ENCODE results near the gene ASXL1.

ASXL1 gene

GRCh38 chr20:32442630-32443373, 84.7 kb downstream of the ASXL1 start:
- DNase-seq: no peak

- no peak for DNase-seq
Measured at GRCh38 chr20:32443386-32443974, 85.3 kb downstream of the ASXL1 start.

- DNase-seq: no peak
Measured at GRCh38 chr20:32444474-32445220, 86.5 kb downstream of the ASXL1 start.

- DNase-seq: no peak
Measured at GRCh38 chr20:32445539-32446273, 87.6 kb downstream of the ASXL1 start.

- no peak for DNase-seq
Measured at GRCh38 chr20:32446301-32447100, 88.4 kb downstream of the ASXL1 start.

- no peak for DNase-seq
Measured at GRCh38 chr20:32447136-32448027, 89.3 kb downstream of the ASXL1 start.

GRCh38 chr20:32448306-32449056, 90.3 kb downstream of the ASXL1 start:
- no peak for DNase-seq

- DNase-seq: no peak
Measured at GRCh38 chr20:32449057-32449889, 91.1 kb downstream of the ASXL1 start.

GRCh38 chr20:32449890-32450401, 91.8 kb downstream of the ASXL1 start:
- DNase-seq: no peak

GRCh38 chr20:32450484-32451061, 92.4 kb downstream of the ASXL1 start:
- no peak for DNase-seq

- no peak for DNase-seq
Measured at GRCh38 chr20:32451340-32451681, 93.2 kb downstream of the ASXL1 start.

GRCh38 chr20:32451682-32452461, 93.7 kb downstream of the ASXL1 start:
- no peak for DNase-seq

GRCh38 chr20:32452776-32453466, 94.8 kb downstream of the ASXL1 start:
- no peak for DNase-seq

- DNase-seq: no peak
Measured at GRCh38 chr20:32453467-32454163, 95.5 kb downstream of the ASXL1 start.

GRCh38 chr20:32454164-32455145, 96.3 kb downstream of the ASXL1 start:
- no peak for DNase-seq

All from NCI-H226 (cell line).